ENCODE measurements around the gene SORL1-AS1.

Gene SORL1-AS1

GRCh38 chr11:121476379-121477032, 23.7 kb upstream of the SORL1-AS1 start:
- no peak for ATAC-seq (ENCODE audit: low FRiP score in 2 of 2)
- 52% methylated on average over 5 of the region's 5 CpGs for WGBS, 2 donors

GRCh38 chr11:121474680-121475079, 21.9 kb upstream of the SORL1-AS1 start:
- H3K36me3 ChIP-seq: no peaks in the 10 kb centered on the region
- peaks cover 0 to 14% (median 9%) of the 10 kb centered on the region in 4 donors for H3K4me1 ChIP-seq
- ATAC-seq (ENCODE audit: low FRiP score in 2 of 2) (no peak), DNase-seq (no peak)
- H3K27me3 ChIP-seq: no peaks in the 10 kb centered on the region
- H3K9me3 ChIP-seq: no peaks in the 10 kb centered on the region
- H3K4me3 ChIP-seq: no peak overlapping the region
- H3K27ac ChIP-seq: no peak overlapping the region
- WGBS, 2 donors: 95 to 99% methylated on average over 7 of the region's 7 CpGs
- TF ChIP-seq POLR2A (IDR thresholded peaks at IDR 0.05) (no peak), EP300 (IDR thresholded peaks at IDR 0.05) (no peak), CTCF (IDR thresholded peaks at IDR 0.05) (no peak), POLR2AphosphoS5 (IDR thresholded peaks at IDR 0.05) (no peak)

More at GRCh38 chr11:121476379-121477032, 23.7 kb upstream of the SORL1-AS1 start:
- H3K27ac ChIP-seq: no peak overlapping the region
- no peaks in the 10 kb centered on the region for H3K36me3 ChIP-seq
- DNase-seq: no peak
- no peaks in the 10 kb centered on the region for H3K27me3 ChIP-seq
- H3K9me3 ChIP-seq: no peaks in the 10 kb centered on the region
- peaks cover 0 to 14% (median 9%) of the 10 kb centered on the region in 4 donors for H3K4me1 ChIP-seq
- no peak overlapping the region for H3K4me3 ChIP-seq
- TF ChIP-seq POLR2AphosphoS5 (IDR thresholded peaks at IDR 0.05) (no peak), EP300 (IDR thresholded peaks at IDR 0.05) (no peak), CTCF (IDR thresholded peaks at IDR 0.05) (no peak), POLR2A (IDR thresholded peaks at IDR 0.05) (no peak)

GRCh38 chr11:121473064-121473777, 20.5 kb upstream of the SORL1-AS1 start:
- Histone ChIP-seq H3K36me3 (no peaks in the 10 kb centered on the region), H3K4me3 (no peak overlapping the region), H3K9me3 (no peaks in the 10 kb centered on the region), H3K27ac (no peak overlapping the region), H3K27me3 (no peaks in the 10 kb centered on the region), H3K4me1 (peaks cover 0 to 7% (median 2%) of the 10 kb centered on the region in 4 donors)
- no peak for DNase-seq
- ATAC-seq (ENCODE audit: low FRiP score in 2 of 2): no peak
- WGBS, 2 donors: 86 to 88% methylated on average over 8 of the region's 8 CpGs
- no peak for TF ChIP-seq POLR2A (IDR thresholded peaks at IDR 0.05)
- no peak for TF ChIP-seq CTCF (IDR thresholded peaks at IDR 0.05)
- no peak for TF ChIP-seq POLR2AphosphoS5 (IDR thresholded peaks at IDR 0.05)
- TF ChIP-seq EP300 (IDR thresholded peaks at IDR 0.05): no peak

- Histone ChIP-seq H3K27me3 (no peaks in the 10 kb centered on the region), H3K4me1 (peaks cover 6 to 9% (median 8%) of the 10 kb centered on the region in 4 donors), H3K4me3 (no peak overlapping the region), H3K27ac (no peak overlapping the region), H3K9me3 (no peaks in the 10 kb centered on the region), H3K36me3 (no peaks in the 10 kb centered on the region)
- WGBS, 2 donors: 82 to 83% methylated on average over 2 of the region's 2 CpGs
- DNase-seq: no peak
- no peak for ATAC-seq (ENCODE audit: low FRiP score in 2 of 2)
- TF ChIP-seq EP300 (IDR thresholded peaks at IDR 0.05) (no peak), CTCF (IDR thresholded peaks at IDR 0.05) (no peak), POLR2AphosphoS5 (IDR thresholded peaks at IDR 0.05) (no peak), POLR2A (IDR thresholded peaks at IDR 0.05) (no peak)
Observed at GRCh38 chr11:121472312-121472711, 19.5 kb upstream of the SORL1-AS1 start.
